CD4-positive, alpha-beta T cell (primary cell): ENCODE results near the gene TRABD2B. TPM values are rescaled to one million over a fixed set of nuclear protein-coding genes. Genes with fewer than 3 reads are reported as not detected.

Experiments
- ATAC-seq: fragments of 200-7000 bp; cut with Tn5 transposase; one replicate; pipeline ENCODE4 v1.10.0; 2022; ENCODE audit warnings: mild to moderate bottlenecking; ENCODE audit not compliant: poor library complexity
- CTCF ChIA-PET: fragments of 350-600 bp; sonication (Branson Sonifier 250); formaldehyde crosslinking; loops from one replicate; lab custom pipeline; 2021; ENCODE audit warnings: antibody characterized with exemption, inconsistent platforms; lab: Charles Lee
- POLR2A ChIA-PET: fragments of 350-600 bp; sonication (Branson Sonifier 250); formaldehyde crosslinking; loops from one replicate; lab custom pipeline; 2021; ENCODE audit warnings: antibody characterized with exemption, inconsistent platforms; lab: Charles Lee
- DNase-seq, 14 experiments: peaks; one replicate each; pipeline ENCODE4 v3.0.0-alpha.2; 2013 to 2020; ENCODE audit warnings: mixed read lengths in 2 of 14
- H3K27ac ChIP-seq, 2 donors: one replicate each; pipeline versions ENCODE4 v1.5.1 to v1.7.0; 2013; ENCODE audit warnings: low read length in 2 of 2, low read depth in 1 of 2, mild to moderate bottlenecking in 1 of 2
- H3K27me3 ChIP-seq, 2 experiments: 1 replicate in 1 of 2; 2 replicates in 1 of 2; pipeline versions ENCODE4 v1.6.1 to v1.7.0; 2013; ENCODE audit warnings: low read length in 2 of 2, control low read depth in 1 of 2, mild to moderate bottlenecking in 1 of 2, moderate library complexity in 1 of 2; ENCODE audit not compliant: insufficient read depth in 2 of 2, control insufficient read depth in 1 of 2
- H3K36me3 ChIP-seq: one replicate; pipeline ENCODE4 v1.6.1; 2013; ENCODE audit warnings: low read length, control low read depth; ENCODE audit not compliant: insufficient read depth
- H3K4me1 ChIP-seq: one replicate; pipeline ENCODE4 v1.6.1; 2013; ENCODE audit warnings: low read length, control low read depth; ENCODE audit not compliant: insufficient read depth
- H3K4me3 ChIP-seq: one replicate; pipeline ENCODE4 v1.5.1; 2013; ENCODE audit warnings: mild to moderate bottlenecking, low read length, moderate library complexity
- H3K9me3 ChIP-seq, 2 experiments: 1 replicate in 1 of 2; 2 replicates in 1 of 2; pipeline versions ENCODE4 v1.6.1 to v1.7.0; 2013; ENCODE audit warnings: low read length in 2 of 2, mild to moderate bottlenecking in 2 of 2, control low read depth in 1 of 2, moderate library complexity in 1 of 2; ENCODE audit not compliant: control insufficient read depth in 1 of 2, insufficient read depth in 1 of 2
- H3K27ac Mint-ChIP-seq: one replicate; pipeline ENCODE4 v1.8.0; 2020; ENCODE audit warnings: mixed read lengths
- H3K27me3 Mint-ChIP-seq: one replicate; pipeline ENCODE4 v1.8.0; 2021; ENCODE audit warnings: mixed read lengths
- H3K36me3 Mint-ChIP-seq: one replicate; pipeline ENCODE4 v1.8.0; 2021; ENCODE audit warnings: low read depth, mixed read lengths
- H3K4me1 Mint-ChIP-seq: one replicate; pipeline ENCODE4 v1.8.0; 2021; ENCODE audit warnings: low read depth, mixed read lengths
- H3K4me3 Mint-ChIP-seq: one replicate; pipeline ENCODE4 v1.8.0; 2020; ENCODE audit warnings: mild to moderate bottlenecking, mixed read lengths
- H3K9me3 Mint-ChIP-seq: one replicate; pipeline ENCODE4 v1.8.0; 2020; ENCODE audit warnings: mixed read lengths
- intact Hi-C, 2 experiments: fragments of 100-400 bp; cut with DNase I in 1 of 2; cut with micrococcal nuclease in 1 of 2; formaldehyde crosslinking; loops; one replicate each; pipeline versions ENCODE4 v1.15.1 to v1.9.0; 2023 to 2025; cut with DNase I, micrococcal nuclease
- total RNA-seq, 174 experiments: library from RNA in 2 of 174; stranded (reverse) in 2 of 174; gene quantifications; one replicate each; pipeline ENCODE4 v1.2.3 and lab custom pipeline; 2021 to 2026
- TF ChIP-seq, protein P1 (sequence below): fragments of 200-600 bp; IDR thresholded peaks from one replicate; pipeline ENCODE4 v1.8.0; 2022; ENCODE audit warnings: antibody characterized with exemption, mild to moderate bottlenecking

Gene TRABD2B
- total RNA-seq, 2 experiments from 2014 or later, result not detected

DNA sequence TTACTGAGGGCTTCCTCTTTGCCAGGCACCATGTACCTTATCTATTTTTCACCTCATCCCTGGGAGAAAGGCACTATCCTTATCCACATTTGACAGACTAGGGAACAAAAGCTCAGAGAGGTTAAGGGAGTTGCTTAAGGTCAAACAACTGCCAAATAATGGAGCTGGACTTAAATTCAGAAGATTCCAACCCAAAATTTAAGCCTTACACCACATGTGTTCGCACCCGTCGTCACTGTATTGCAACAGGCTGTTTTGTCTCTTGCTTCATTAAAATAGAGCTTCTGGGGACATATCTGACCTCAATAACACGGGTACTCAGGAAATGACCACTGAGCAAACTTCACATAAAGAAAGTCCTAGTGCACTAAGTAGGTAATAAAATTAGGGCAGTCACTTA, 62.0 kb downstream of the TRABD2B start:
- CTCF ChIA-PET, result no interaction called here
- Mint-ChIP-seq H3K4me3 (no peak overlapping the region), H3K9me3 (no peaks in the 10 kb centered on the region), H3K36me3 (no peaks in the 10 kb centered on the region), H3K27ac (no peak overlapping the region), H3K4me1 (no peaks in the 10 kb centered on the region), H3K27me3 (peaks cover 6% of the 10 kb centered on the region)
- TF ChIP-seq, protein P1, sequence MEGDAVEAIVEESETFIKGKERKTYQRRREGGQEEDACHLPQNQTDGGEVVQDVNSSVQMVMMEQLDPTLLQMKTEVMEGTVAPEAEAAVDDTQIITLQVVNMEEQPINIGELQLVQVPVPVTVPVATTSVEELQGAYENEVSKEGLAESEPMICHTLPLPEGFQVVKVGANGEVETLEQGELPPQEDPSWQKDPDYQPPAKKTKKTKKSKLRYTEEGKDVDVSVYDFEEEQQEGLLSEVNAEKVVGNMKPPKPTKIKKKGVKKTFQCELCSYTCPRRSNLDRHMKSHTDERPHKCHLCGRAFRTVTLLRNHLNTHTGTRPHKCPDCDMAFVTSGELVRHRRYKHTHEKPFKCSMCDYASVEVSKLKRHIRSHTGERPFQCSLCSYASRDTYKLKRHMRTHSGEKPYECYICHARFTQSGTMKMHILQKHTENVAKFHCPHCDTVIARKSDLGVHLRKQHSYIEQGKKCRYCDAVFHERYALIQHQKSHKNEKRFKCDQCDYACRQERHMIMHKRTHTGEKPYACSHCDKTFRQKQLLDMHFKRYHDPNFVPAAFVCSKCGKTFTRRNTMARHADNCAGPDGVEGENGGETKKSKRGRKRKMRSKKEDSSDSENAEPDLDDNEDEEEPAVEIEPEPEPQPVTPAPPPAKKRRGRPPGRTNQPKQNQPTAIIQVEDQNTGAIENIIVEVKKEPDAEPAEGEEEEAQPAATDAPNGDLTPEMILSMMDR, result no peak
- no peak overlapping the region for H3K4me3 ChIP-seq
- no peaks in the 10 kb centered on the region for H3K36me3 ChIP-seq
- POLR2A ChIA-PET, result no interaction called here
- no peaks in the 10 kb centered on the region for H3K9me3 ChIP-seq
- H3K27ac ChIP-seq, result no peak overlapping the region
- no peaks in the 10 kb centered on the region for H3K4me1 ChIP-seq
- H3K27me3 ChIP-seq, result peaks cover 0 to 3% of the 10 kb centered on the region in 2 experiments
- ATAC-seq (no peak), DNase-seq (no peak)
- intact Hi-C loops, result no loop called here

DNA sequence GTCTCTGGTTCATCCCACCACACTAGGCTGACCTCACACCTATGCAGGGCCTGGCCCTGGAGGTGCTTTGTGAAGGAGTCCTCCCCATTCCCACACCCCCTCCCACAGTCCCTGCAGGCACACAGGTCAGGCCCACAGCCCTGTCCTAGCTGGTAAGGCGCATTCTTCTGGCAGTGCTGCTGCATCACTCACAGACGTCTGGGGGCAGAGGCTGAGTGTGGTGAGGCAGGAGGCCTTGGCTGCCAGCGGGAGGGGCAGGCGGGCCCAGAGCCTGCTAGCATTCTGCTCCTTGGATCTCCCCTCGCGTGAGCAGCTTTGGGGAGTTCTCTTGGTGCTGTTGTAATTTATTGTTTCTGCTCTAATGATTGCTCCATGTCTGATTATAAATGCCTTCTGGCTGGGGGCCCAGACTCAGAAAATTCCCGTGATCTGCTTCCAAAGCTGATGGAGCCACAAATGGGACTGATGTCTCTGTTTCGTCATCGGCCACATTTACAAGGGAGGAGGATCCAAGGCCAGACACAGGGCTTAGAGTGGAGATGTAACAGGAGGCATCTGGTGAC, 62.9 kb downstream of the TRABD2B start:
- CTCF ChIA-PET, result no interaction called here
- Mint-ChIP-seq H3K36me3 (no peaks in the 10 kb centered on the region), H3K9me3 (no peaks in the 10 kb centered on the region), H3K4me1 (no peaks in the 10 kb centered on the region), H3K27ac (no peak overlapping the region), H3K27me3 (peaks cover 6% of the 10 kb centered on the region), H3K4me3 (no peak overlapping the region)
- Histone ChIP-seq H3K27me3 (peaks cover 0 to 6% of the 10 kb centered on the region in 2 experiments), H3K9me3 (no peaks in the 10 kb centered on the region), H3K4me3 (no peak overlapping the region), H3K27ac (no peak overlapping the region), H3K4me1 (no peaks in the 10 kb centered on the region), H3K36me3 (no peaks in the 10 kb centered on the region)
- DNase-seq (no peak), ATAC-seq (no peak)
- POLR2A ChIA-PET, result no interaction called here
- intact Hi-C loops, result no loop called here
- TF ChIP-seq, protein P1, result no peak

DNA sequence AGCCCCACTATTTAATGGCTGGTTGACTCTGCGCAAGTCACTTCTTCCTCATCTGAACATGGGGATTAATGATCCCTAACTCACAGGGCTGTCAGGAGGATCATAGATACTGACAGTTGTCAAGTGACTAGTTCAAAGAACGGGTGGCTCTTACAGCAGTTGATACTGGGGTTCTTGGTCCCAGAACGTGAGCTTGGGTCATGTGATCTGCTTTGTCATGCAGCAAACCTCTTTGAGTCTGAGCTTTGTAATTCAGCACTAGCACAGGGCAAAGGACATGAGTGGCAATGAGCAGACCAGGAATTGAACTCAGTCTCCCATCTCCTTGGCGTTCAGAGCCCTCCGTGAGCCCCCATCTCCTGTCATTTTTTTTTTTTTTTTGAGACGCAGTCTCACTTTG, 64.4 kb downstream of the TRABD2B start:
- H3K4me1 ChIP-seq, result no peaks in the 10 kb centered on the region
- POLR2A ChIA-PET, result no interaction called here
- no peak for DNase-seq
- no peak for ATAC-seq
- Mint-ChIP-seq H3K27me3 (peaks cover 9% of the 10 kb centered on the region), H3K27ac (no peak overlapping the region), H3K4me1 (no peaks in the 10 kb centered on the region), H3K36me3 (no peaks in the 10 kb centered on the region), H3K9me3 (no peaks in the 10 kb centered on the region), H3K4me3 (no peak overlapping the region)
- TF ChIP-seq, protein P1, result no peak
- peaks cover 0 to 6% of the 10 kb centered on the region in 2 experiments for H3K27me3 ChIP-seq
- no peak overlapping the region for H3K4me3 ChIP-seq
- intact Hi-C loops, result no loop called here
- CTCF ChIA-PET, result no interaction called here
- H3K36me3 ChIP-seq, result no peaks in the 10 kb centered on the region
- H3K27ac ChIP-seq, result no peak overlapping the region
- H3K9me3 ChIP-seq, result no peaks in the 10 kb centered on the region
